DMS79 (cell line): ENCODE measurements around the gene IL17RB.

ENCODE experiments used
- DNase-seq: peaks from one replicate; lab custom pipeline; 2025; lab: John Stamatoyannopoulos, UW

The IL17RB gene

GRCh38 chr3:53829605-53830004, 16.8 kb upstream of the IL17RB start:
- no peak for DNase-seq

GRCh38 chr3:53830944-53831343, 15.4 kb upstream of the IL17RB start:
- DNase-seq: no peak

- no peak for DNase-seq
These were observed 13.2 kb upstream of the IL17RB start for GRCh38 chr3:53833053-53833645.

GRCh38 chr3:53833700-53834099, 12.7 kb upstream of the IL17RB start:
- no peak for DNase-seq

DNA sequence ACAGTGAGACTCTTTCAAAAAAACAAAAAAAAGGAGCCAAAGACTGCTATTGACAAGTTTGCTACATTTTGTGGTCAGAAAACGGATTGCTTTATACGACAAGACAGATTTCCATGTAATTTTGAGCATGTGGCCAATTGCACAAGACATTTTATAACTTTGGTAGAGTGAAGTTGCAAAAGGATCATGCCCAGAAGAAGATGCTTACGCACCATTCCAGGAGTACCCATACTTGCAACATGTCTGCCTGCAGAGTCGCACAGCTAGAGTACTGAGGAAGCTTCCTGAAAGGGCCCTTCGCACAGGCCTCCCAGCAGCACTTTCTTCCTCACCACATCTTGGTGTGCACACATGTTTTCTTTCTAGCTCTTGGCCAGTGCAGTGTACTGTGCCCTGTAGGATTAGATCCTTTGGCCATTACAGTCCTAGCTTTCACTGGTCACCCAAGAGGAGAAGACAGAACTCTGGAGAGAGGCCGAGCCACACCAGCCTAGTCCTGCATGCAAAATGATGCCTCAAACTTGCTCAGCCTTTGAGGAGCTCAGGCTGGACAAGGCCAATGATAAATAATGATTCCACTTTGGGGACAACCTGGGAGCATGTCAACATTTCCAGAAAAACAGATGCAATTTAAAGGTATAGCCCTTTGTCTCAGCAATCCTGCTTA, 11.8 kb upstream of the IL17RB start:
- DNase-seq: no peak

DNA sequence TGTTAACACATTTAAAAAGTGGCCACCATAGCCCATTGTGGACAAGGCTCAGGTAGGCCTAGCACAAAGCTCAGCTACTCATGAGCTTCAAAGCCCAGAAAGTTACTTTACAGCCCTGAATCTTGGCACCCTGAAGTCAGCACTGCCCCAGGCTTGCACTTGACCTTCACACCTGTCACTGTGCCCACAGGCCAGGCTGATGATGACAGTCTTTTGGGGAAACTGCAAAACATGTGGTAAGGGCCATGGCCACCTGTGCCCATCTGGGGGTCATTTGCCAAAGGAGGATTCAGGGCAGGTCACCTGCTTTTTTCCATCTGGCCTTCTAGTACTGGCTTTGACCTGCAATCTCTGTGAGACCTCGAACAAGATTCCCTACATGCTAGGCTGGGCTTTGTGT, 11.1 kb upstream of the IL17RB start:
- no peak for DNase-seq

DNA sequence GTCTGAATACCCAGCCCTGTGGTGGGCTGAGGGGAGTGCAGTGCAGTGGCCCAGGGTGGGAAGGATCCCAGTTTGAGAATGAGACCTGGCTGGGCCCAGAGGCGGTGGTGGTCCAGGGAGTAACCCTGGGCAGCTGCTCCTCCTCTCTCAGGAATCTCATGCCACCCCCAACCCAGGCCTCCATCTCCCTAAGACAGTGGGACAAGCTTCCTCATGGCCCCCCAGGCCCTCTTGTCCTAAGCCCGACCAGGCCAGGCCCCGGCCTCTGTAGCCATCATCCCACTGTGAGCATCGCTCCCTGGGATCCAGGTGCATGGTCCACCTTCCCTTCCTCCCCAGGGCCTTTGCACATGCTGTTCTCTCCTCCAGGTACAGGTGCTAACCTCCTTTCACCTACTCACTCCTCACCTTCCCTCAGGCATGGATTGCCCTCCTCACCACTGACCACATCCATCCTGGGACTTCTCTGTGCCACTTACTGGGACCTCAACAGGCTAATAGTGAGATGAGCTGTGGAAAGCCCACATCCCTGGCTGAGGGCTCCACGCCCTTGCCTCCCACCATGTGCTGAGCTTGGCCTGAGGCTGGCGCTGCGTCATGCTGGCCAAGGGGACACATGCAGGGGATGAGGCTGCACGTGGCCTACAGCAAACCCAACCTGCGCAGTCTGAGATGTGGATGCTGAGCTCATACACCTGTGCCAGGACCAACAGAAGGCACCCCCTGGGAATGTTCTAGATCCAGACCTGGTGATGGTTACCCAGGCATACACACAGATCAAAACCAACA, 10.1 kb upstream of the IL17RB start:
- DNase-seq: no peak

DNA sequence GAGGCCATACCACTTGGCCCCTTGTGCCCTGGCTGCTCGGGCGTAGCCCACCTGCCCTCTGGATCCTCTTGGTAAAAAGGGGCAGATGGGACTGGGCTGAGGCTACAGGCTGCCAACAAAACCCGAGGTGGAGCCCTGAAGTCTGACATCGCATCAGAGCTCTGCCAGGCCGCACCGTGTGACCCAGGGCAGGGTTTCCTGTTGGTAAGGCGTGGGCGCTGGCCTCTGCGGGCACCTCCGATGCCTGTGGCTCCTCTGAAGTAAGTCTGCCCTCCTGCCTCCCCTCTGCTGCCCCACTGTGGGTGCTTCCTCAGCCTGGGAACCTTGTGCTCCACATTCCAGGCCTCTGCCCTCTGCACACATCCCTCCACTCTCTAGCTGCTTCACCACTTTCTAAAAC, 9.0 kb upstream of the IL17RB start:
- no peak for DNase-seq

- no peak for DNase-seq
These were observed 5.1 kb upstream of the IL17RB start for GRCh38 chr3:53841296-53841695.

- no peak for DNase-seq
These were observed 3.8 kb upstream of the IL17RB start for GRCh38 chr3:53842436-53843194.

GRCh38 chr3:53843195-53844177, 2.9 kb upstream of the IL17RB start:
- DNase-seq: no peak

DNA sequence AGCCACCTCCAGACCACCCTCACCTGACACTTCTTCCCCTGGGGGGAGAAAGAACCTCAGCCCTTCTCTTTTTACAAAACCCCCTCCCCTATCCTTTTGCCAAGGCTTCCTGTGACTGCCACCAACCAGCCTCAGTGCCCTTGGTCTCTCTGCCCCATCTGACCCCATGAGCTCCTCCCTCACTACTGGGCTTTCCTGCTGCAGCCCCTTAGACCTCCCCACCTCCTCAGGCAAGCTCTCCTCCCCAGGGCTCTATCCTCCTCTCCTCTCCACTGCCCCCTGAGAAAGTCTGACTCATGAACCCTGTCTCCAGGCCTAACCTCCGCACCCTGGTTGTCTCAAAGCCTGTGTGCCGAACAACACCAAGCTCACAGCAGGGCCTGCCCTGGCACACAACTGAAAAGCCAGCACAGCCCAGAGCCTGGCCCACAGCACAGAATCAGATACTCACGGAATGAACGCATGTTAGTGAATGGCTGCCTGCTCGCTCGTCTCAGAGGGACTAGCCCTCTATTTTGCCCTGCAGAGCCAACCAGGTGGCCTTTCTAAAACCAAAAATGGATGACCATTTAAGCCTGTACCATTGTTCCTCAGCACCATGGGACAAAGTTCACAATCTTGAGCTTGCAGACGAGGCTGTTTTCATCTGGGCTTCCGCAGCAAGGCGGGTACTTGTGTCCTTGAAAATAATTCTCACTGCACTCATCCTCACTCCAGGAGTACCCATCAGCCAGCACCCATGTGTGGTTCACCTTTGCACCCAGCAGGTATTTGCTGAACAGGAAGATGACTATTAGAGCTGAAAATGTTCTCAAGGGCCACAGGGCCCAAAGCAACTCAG, 1.9 kb upstream of the IL17RB start:
- no peak for DNase-seq

DNA sequence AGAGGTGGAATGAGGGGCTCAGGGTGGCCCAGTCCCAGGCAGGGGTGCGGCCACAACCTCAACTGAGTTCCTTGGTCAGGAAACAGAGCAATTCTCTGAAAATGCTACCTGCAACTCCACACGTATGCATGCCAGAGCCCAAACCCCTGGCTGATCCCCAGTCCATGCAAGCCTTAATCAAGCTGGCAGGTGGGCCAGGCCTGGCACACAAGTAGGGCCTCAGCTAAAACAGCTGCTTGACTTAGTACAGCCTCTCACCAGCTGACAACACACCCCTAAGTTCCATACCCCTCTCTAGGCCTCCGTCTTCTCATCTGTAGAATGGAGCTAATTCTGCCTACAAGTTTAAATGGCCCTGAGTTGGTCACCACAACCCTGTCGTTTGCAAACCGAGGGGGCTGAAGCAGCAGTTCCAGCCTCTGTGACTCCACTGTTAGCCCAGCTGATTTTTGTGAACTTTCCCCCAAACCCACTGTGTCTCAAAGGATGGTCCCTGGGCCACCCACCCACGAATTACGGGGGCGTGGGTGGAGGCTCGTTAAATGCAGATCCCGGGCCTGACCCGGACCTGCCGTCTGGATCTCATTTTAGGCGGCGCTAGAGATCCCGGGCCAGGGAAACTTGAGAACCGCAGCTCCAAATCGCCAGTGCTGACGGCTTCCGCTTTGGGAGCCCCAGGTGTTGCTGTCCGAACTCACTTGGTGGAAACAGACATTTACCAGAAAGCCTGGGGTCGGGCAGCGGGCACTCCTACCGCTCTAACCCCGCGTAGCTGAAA, 1.1 kb upstream of the IL17RB start:
- no peak for DNase-seq

DNA sequence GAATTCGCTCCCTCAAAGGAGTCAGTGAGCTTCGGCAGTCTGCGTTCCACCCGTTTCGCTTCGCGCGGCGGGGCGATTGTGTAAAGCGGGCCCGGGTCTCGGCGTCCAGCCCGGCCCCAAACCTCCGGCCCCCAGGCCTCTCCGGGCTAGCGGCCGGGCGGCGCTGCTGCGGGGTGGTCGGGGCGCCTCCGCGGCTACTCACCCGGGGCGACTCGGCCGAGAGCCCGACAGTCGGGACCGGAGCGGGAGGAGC, 561 bp upstream of the IL17RB start:
- DNase-seq: no peak

DNA sequence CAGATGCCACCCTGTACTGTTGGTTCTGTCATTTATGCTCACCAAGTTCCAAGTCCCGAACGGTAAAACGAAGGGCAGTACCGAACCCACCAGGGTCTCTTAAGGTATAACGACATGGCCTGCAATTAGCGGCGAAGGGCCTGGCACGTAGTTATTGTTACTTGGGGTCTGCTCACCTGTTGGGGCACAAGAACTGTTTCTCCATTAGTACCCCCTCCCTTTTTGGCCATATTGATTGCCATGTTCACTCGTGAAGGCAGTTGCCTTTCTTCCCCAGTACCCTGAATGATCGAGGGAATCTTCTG, 435 bp downstream of the IL17RB start:
- no peak for DNase-seq

DNA sequence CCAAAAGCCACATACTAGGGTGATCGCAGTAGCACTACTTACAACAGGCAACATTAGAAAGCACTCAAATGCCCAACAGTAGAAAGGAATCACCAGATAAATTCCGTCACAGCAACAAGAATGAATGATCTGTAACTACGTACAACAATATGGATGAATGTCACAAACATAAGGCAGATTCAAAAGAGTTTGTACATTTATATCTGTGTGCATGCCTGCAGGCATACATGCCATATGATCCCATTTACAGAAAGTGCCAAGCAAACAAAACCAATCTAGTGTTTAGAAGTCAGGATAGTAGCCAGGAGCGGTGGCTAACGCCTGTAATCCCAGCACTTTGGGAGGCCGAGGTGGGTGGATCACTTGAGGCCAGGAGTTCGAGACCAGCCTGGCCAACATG, 3.5 kb downstream of the IL17RB start:
- DNase-seq: no peak

DNA sequence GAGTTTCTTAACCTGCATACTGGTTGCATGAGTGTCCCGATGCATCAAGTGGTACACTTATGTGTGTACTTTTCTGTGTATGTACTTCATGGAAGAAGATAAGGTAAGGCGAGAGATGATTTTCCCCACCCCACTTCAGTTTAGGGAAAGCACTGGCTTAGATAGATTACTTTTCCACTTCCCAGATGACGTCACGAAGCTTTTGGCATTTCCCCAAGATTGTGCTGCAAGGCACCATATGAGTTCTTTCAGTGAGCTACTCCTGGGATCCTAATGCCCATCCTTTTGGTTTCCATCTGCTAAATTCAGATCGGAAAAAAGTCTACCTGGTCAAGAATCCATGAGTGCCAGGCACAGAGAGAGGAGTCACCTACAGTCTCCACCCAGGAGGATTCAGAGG, 4.5 kb downstream of the IL17RB start:
- DNase-seq: no peak

- no peak for DNase-seq
These were observed 10.6 kb downstream of the IL17RB start for GRCh38 chr3:53856964-53857363.

GRCh38 chr3:53858096-53858741, 11.9 kb downstream of the IL17RB start:
- DNase-seq: no peak

GRCh38 chr3:53859178-53859577, 12.8 kb downstream of the IL17RB start:
- DNase-seq: no peak
